HepG2 (cell line): ENCODE data around the gene GADD45B. TPM values are rescaled to one million over a fixed set of nuclear protein-coding genes. Genes with fewer than 3 reads are reported as not detected.

Source experiments
- ARNT2 ChIP-seq: sonication (generic); formaldehyde crosslinking; IDR thresholded peaks from 2 replicates; pipeline ENCODE4 v1.8.0; 2022; ENCODE audit warnings: mild to moderate bottlenecking, low read depth, missing genetic modification reagents, moderate library complexity
- DNMT1 ChIP-seq: sonication (generic); formaldehyde crosslinking; IDR thresholded peaks from 2 replicates; pipeline ENCODE4 v1.5.1; 2020; ENCODE audit warnings: mild to moderate bottlenecking, missing genetic modification reagents
- ERF ChIP-seq: IDR thresholded peaks from 2 replicates; pipeline ENCODE4 v1.6.1; 2018; ENCODE audit warnings: missing biosample characterization, missing genetic modification reagents
- HDAC1 ChIP-seq: sonication (generic); formaldehyde crosslinking; IDR thresholded peaks from 2 replicates; pipeline ENCODE4 v1.5.1; 2020; ENCODE audit warnings: mild to moderate bottlenecking, missing genetic modification reagents
- HOXA3 ChIP-seq: sonication (generic); formaldehyde crosslinking; IDR thresholded peaks from 2 replicates; pipeline ENCODE4 v1.5.0; 2020; ENCODE audit warnings: missing genetic modification reagents
- MBD4 ChIP-seq: IDR thresholded peaks from 2 replicates; pipeline ENCODE4 v1.6.1; 2012; ENCODE audit warnings: low read length, inconsistent platforms, borderline replicate concordance
- TOE1 ChIP-seq: sonication (generic); formaldehyde crosslinking; IDR thresholded peaks from 2 replicates; pipeline ENCODE4 v1.4.0; 2020; ENCODE audit warnings: mild to moderate bottlenecking, missing genetic modification reagents
- ZBTB42 ChIP-seq: sonication (generic); formaldehyde crosslinking; IDR thresholded peaks from 2 replicates; pipeline ENCODE4 v1.5.0; 2020; ENCODE audit warnings: mild to moderate bottlenecking, missing genetic modification reagents
- ZNF3 ChIP-seq: IDR thresholded peaks from 2 replicates; pipeline ENCODE4 v1.7.0; 2017; ENCODE audit warnings: inconsistent platforms
- ZNF563 ChIP-seq: sonication (generic); formaldehyde crosslinking; IDR thresholded peaks from 2 replicates; pipeline ENCODE4 v1.8.0; 2022; ENCODE audit warnings: mild to moderate bottlenecking, moderate library complexity, missing genetic modification reagents
- ZNF589 ChIP-seq: sonication (generic); formaldehyde crosslinking; conservative IDR thresholded peaks from 2 replicates; pipeline ENCODE4 v1.8.0; 2022; ENCODE audit warnings: mild to moderate bottlenecking, moderate library complexity, missing genetic modification reagents
- ZNF660 ChIP-seq: sonication (generic); formaldehyde crosslinking; IDR thresholded peaks from 2 replicates; pipeline ENCODE4 v1.5.1; 2020; ENCODE audit warnings: mild to moderate bottlenecking, low read depth, missing genetic modification reagents, borderline replicate concordance
- ZSCAN25 ChIP-seq: sonication (generic); formaldehyde crosslinking; IDR thresholded peaks from 2 replicates; pipeline ENCODE4 v1.8.0; 2022; ENCODE audit warnings: mild to moderate bottlenecking, missing genetic modification reagents
- ZSCAN30 ChIP-seq: sonication (generic); formaldehyde crosslinking; IDR thresholded peaks from 2 replicates; pipeline ENCODE4 v1.5.0; 2020; ENCODE audit warnings: mild to moderate bottlenecking, missing genetic modification reagents
- polyA plus RNA-seq, 8 experiments: library from polyadenylated mRNA; depleted of rRNA in 3 of 8; stranded (reverse) in 7 of 8; unstranded in 1 of 8; fragments of >200 nt; fragmentation: Illumina TruSeq in 4 of 8; extraction: Trizol in 4 of 8; gene quantifications; 2 replicates each; pipeline versions ENCODE4 v1.2.1 to v1.2.3, GENCODE V29; 2011 to 2016; ENCODE audit warnings: low read depth in 4 of 8, missing spikeins in 1 of 8, mixed read lengths in 1 of 8; ENCODE audit not compliant: insufficient read depth in 1 of 8
- total RNA-seq, 5 experiments: library from RNA; depleted of rRNA; stranded (reverse); fragments of >200 nt; fragmentation: Illumina TruSeq; extraction: Trizol; gene quantifications; 2 replicates each; pipeline ENCODE4 v1.2.3, GENCODE V29; 2016; ENCODE audit warnings: low read depth in 1 of 5
- TF ChIP-seq, protein P1 (sequence below): sonication (generic); formaldehyde crosslinking; IDR thresholded peaks from 2 replicates; pipeline ENCODE4 v1.4.0; 2020; ENCODE audit warnings: mild to moderate bottlenecking, missing genetic modification reagents
- TF ChIP-seq, protein P2 (sequence below): sonication (generic); formaldehyde crosslinking; IDR thresholded peaks from 2 replicates; pipeline ENCODE4 v1.4.0; 2020; ENCODE audit warnings: missing genetic modification reagents
- TF ChIP-seq, protein P3 (sequence below): sonication (generic); formaldehyde crosslinking; IDR thresholded peaks from 2 replicates; pipeline ENCODE4 v1.4.0; 2020; ENCODE audit warnings: missing genetic modification reagents
- TF ChIP-seq, protein P4 (sequence below): sonication (generic); formaldehyde crosslinking; IDR thresholded peaks from 2 replicates; pipeline ENCODE4 v1.5.1; 2020; ENCODE audit warnings: mild to moderate bottlenecking, missing genetic modification reagents, borderline replicate concordance

GADD45B gene
- total and polyA plus RNA-seq, 2 of the 13 experiments (the other 11 are each of a cell fraction or from before 2014, with no cell fraction given) = 4.6 to 34.1 TPM

DNA sequence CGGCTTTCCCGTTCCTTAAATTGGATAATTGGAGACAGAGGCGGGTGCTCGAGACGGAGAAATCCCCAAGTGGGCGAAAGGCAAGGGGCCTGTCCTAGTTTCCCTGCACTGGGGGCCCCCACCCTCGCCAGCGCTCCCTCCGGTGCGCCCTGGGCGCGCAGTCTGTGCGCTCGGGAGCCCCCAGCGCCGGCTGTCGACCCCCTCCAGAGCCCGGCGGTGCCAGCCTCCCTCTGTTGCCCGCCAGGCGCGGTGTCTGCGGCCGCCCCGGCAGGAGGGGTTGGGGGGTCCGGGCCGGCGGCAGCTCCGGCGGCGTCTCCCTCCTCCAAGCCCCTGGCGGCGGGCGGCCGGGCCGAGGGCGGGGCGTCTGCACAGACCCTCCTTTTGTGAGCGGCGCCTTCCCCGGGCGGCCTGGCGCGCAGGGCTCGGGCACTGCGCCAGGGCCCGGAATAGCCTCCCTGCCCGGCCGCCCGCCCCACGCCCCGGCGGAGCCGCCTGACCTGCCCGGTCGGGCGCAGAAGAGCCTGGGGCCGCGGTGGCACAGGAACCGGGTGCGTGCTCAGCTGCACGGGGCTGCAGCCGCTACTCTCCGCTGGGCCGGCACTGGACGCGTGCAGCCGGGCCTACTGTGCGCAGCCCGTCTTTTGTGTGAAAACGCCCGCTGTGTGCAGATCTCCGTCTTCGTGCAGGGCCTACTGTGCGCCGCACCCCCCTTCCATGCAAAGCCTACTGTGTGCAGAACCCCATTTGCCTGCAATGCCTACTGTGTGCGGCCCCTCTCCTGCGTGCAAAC lies 13.2 kb downstream of the GADD45B start (continued):
- TF ChIP-seq, protein P1, sequence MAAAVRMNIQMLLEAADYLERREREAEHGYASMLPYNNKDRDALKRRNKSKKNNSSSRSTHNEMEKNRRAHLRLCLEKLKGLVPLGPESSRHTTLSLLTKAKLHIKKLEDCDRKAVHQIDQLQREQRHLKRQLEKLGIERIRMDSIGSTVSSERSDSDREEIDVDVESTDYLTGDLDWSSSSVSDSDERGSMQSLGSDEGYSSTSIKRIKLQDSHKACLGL (CRISPR knock-in tag) = no peak
- TF ChIP-seq ZNF589 (CRISPR knock-in tag) (no peak), ERF (no peak), ZSCAN25 (CRISPR knock-in tag) (no peak), ZNF660 (CRISPR knock-in tag) (no peak), ZSCAN30 (CRISPR knock-in tag) (no peak), ARNT2 (CRISPR knock-in tag) (no peak), ZBTB42 (CRISPR knock-in tag) (no peak), DNMT1 (CRISPR knock-in tag) (no peak), ZNF3 (no peak), ZNF563 (CRISPR knock-in tag) (no peak), HDAC1 (CRISPR knock-in tag) (0 out of 2 replicates have a peak, but pooled peaks have one; percentile 35), TOE1 (no peak), MBD4 (no peak), HOXA3 (CRISPR knock-in tag) (no peak)
- TF ChIP-seq, protein P2, sequence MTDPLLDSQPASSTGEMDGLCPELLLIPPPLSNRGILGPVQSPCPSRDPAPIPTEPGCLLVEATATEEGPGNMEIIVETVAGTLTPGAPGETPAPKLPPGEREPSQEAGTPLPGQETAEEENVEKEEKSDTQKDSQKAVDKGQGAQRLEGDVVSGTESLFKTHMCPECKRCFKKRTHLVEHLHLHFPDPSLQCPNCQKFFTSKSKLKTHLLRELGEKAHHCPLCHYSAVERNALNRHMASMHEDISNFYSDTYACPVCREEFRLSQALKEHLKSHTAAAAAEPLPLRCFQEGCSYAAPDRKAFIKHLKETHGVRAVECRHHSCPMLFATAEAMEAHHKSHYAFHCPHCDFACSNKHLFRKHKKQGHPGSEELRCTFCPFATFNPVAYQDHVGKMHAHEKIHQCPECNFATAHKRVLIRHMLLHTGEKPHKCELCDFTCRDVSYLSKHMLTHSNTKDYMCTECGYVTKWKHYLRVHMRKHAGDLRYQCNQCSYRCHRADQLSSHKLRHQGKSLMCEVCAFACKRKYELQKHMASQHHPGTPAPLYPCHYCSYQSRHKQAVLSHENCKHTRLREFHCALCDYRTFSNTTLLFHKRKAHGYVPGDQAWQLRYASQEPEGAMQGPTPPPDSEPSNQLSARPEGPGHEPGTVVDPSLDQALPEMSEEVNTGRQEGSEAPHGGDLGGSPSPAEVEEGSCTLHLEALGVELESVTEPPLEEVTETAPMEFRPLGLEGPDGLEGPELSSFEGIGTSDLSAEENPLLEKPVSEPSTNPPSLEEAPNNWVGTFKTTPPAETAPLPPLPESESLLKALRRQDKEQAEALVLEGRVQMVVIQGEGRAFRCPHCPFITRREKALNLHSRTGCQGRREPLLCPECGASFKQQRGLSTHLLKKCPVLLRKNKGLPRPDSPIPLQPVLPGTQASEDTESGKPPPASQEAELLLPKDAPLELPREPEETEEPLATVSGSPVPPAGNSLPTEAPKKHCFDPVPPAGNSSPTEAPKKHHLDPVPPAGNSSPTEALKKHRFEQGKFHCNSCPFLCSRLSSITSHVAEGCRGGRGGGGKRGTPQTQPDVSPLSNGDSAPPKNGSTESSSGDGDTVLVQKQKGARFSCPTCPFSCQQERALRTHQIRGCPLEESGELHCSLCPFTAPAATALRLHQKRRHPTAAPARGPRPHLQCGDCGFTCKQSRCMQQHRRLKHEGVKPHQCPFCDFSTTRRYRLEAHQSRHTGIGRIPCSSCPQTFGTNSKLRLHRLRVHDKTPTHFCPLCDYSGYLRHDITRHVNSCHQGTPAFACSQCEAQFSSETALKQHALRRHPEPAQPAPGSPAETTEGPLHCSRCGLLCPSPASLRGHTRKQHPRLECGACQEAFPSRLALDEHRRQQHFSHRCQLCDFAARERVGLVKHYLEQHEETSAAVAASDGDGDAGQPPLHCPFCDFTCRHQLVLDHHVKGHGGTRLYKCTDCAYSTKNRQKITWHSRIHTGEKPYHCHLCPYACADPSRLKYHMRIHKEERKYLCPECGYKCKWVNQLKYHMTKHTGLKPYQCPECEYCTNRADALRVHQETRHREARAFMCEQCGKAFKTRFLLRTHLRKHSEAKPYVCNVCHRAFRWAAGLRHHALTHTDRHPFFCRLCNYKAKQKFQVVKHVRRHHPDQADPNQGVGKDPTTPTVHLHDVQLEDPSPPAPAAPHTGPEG (CRISPR knock-in tag) = peak; percentile 97
- TF ChIP-seq, protein P3, sequence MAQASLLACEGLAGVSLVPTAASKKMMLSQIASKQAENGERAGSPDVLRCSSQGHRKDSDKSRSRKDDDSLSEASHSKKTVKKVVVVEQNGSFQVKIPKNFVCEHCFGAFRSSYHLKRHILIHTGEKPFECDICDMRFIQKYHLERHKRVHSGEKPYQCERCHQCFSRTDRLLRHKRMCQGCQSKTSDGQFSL (CRISPR knock-in tag) = peak; percentile 52; the same call in 1 of the 2 replicates
- TF ChIP-seq, protein P4, sequence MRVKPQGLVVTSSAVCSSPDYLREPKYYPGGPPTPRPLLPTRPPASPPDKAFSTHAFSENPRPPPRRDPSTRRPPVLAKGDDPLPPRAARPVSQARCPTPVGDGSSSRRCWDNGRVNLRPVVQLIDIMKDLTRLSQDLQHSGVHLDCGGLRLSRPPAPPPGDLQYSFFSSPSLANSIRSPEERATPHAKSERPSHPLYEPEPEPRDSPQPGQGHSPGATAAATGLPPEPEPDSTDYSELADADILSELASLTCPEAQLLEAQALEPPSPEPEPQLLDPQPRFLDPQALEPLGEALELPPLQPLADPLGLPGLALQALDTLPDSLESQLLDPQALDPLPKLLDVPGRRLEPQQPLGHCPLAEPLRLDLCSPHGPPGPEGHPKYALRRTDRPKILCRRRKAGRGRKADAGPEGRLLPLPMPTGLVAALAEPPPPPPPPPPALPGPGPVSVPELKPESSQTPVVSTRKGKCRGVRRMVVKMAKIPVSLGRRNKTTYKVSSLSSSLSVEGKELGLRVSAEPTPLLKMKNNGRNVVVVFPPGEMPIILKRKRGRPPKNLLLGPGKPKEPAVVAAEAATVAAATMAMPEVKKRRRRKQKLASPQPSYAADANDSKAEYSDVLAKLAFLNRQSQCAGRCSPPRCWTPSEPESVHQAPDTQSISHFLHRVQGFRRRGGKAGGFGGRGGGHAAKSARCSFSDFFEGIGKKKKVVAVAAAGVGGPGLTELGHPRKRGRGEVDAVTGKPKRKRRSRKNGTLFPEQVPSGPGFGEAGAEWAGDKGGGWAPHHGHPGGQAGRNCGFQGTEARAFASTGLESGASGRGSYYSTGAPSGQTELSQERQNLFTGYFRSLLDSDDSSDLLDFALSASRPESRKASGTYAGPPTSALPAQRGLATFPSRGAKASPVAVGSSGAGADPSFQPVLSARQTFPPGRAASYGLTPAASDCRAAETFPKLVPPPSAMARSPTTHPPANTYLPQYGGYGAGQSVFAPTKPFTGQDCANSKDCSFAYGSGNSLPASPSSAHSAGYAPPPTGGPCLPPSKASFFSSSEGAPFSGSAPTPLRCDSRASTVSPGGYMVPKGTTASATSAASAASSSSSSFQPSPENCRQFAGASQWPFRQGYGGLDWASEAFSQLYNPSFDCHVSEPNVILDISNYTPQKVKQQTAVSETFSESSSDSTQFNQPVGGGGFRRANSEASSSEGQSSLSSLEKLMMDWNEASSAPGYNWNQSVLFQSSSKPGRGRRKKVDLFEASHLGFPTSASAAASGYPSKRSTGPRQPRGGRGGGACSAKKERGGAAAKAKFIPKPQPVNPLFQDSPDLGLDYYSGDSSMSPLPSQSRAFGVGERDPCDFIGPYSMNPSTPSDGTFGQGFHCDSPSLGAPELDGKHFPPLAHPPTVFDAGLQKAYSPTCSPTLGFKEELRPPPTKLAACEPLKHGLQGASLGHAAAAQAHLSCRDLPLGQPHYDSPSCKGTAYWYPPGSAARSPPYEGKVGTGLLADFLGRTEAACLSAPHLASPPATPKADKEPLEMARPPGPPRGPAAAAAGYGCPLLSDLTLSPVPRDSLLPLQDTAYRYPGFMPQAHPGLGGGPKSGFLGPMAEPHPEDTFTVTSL (CRISPR knock-in tag) = no peak
